SK-N-SH (cell line): ENCODE measurements around the gene TTC28. TPM values are rescaled to one million over a fixed set of nuclear protein-coding genes. Genes with fewer than 3 reads are reported as not detected.

Source experiments
- CTCF ChIA-PET: fragments of 300-600, 350-600 bp; formaldehyde crosslinking; extraction: SDS; loops from one replicate; lab custom pipeline; 2021; lab: Yijun Ruan, JAX
- POLR2A ChIA-PET: fragments of 350-600 bp; sonication (Branson Sonifier 250); formaldehyde crosslinking; extraction: SDS; loops from one replicate; lab custom pipeline; 2020; ENCODE audit warnings: antibody characterized with exemption, inconsistent platforms; lab: Yijun Ruan, JAX
- DNase-seq: peaks from one replicate; pipeline ENCODE4 v3.0.0; 2012
- H2AFZ ChIP-seq: fragments of 200-600 bp; sonication (generic); 2 replicates; pipeline ENCODE4 v1.8.1; 2016; ENCODE audit warnings: antibody characterized with exemption, mild to moderate bottlenecking, low read depth
- H3F3A ChIP-seq: fragments of 200-600 bp; sonication (generic); replicated peaks from 2 replicates; pipeline ENCODE3; 2016; ENCODE audit warnings: antibody characterized with exemption, mild to moderate bottlenecking; ENCODE audit not compliant: insufficient read depth
- H3K27ac ChIP-seq, 2 experiments: fragments of 200-500 bp in 1 of 2; fragments of 200-600 bp in 1 of 2; sonication (Bioruptor generic) in 1 of 2; sonication (generic), shearing (Covaris generic) in 1 of 2; 2 replicates each; pipeline versions ENCODE4 v1.5.1 to v1.6.1; 2014 to 2016; ENCODE audit warnings: low read depth in 2 of 2, inconsistent platforms in 1 of 2, low read length in 1 of 2, mild to moderate bottlenecking in 1 of 2, mixed read lengths in 1 of 2
- H3K27me3 ChIP-seq: fragments of 200-600 bp; sonication (generic), shearing (Covaris generic); 2 replicates; pipeline ENCODE4 v1.6.1; 2016; ENCODE audit warnings: mixed run types; ENCODE audit not compliant: insufficient read depth
- H3K36me3 ChIP-seq, 2 experiments: fragments of 200-500 bp in 1 of 2; fragments of 200-600 bp in 1 of 2; sonication (Bioruptor generic) in 1 of 2; sonication (generic) in 1 of 2; replicated peaks in 1 of 2; 2 replicates each; pipeline versions ENCODE3 to v1.5.1; 2014 to 2016; ENCODE audit warnings: low read length in 1 of 2, mild to moderate bottlenecking in 1 of 2; ENCODE audit not compliant: insufficient read depth in 2 of 2, control insufficient read depth in 1 of 2
- H3K4me1 ChIP-seq, 2 experiments: fragments of 200-500 bp in 1 of 2; fragments of 200-600 bp in 1 of 2; sonication (Bioruptor generic) in 1 of 2; sonication (generic), shearing (Covaris generic) in 1 of 2; 2 replicates each; pipeline versions ENCODE4 v1.5.1 to v1.6.1; 2014 to 2016; ENCODE audit warnings: low read depth in 1 of 2, low read length in 1 of 2, mixed run types in 1 of 2; ENCODE audit not compliant: insufficient read depth in 2 of 2, control insufficient read depth in 1 of 2
- H3K4me2 ChIP-seq: fragments of 200-600 bp; sonication (generic), shearing (Covaris generic); 2 replicates; pipeline ENCODE4 v1.6.1; 2017; ENCODE audit warnings: mixed run types
- H3K4me3 ChIP-seq, 2 experiments: fragments of 200-500 bp in 1 of 2; fragments of 200-600 bp in 1 of 2; sonication (Bioruptor generic) in 1 of 2; sonication (generic), shearing (Covaris generic) in 1 of 2; 2 replicates each; pipeline versions ENCODE4 v1.5.1 to v1.8.1; 2014 to 2016; ENCODE audit warnings: low read depth in 2 of 2, inconsistent platforms in 1 of 2, low read length in 1 of 2, mild to moderate bottlenecking in 1 of 2, mixed read lengths in 1 of 2, moderate library complexity in 1 of 2
- H3K79me2 ChIP-seq: fragments of 200-600 bp; sonication (generic); 2 replicates; pipeline ENCODE4 v1.8.1; 2017; ENCODE audit warnings: mild to moderate bottlenecking; ENCODE audit not compliant: insufficient read depth
- H3K9ac ChIP-seq: fragments of 200-600 bp; sonication (generic); 2 replicates; pipeline ENCODE4 v1.6.1; 2017; ENCODE audit warnings: mixed run types
- H3K9me2 ChIP-seq: fragments of 200-600 bp; sonication (generic); 2 replicates; pipeline ENCODE4 v1.6.1; 2017; ENCODE audit warnings: mixed run types
- H3K9me3 ChIP-seq: fragments of 200-600 bp; sonication (generic); 2 replicates; pipeline ENCODE4 v1.6.1; 2017; ENCODE audit warnings: mixed run types, mild to moderate bottlenecking, moderate library complexity
- H4K20me1 ChIP-seq: fragments of 200-600 bp; sonication (generic); 2 replicates; pipeline ENCODE4 v1.6.1; 2017; ENCODE audit warnings: mild to moderate bottlenecking, mixed run types; ENCODE audit not compliant: insufficient read depth
- CHD2 ChIP-seq: fragments of 150-350 bp; IDR thresholded peaks from 2 replicates; pipeline ENCODE4 v1.6.1; 2018; ENCODE audit warnings: low read length; ENCODE audit not compliant: partially characterized antibody
- EP300 ChIP-seq, 2 experiments: IDR thresholded peaks; 2 replicates each; pipeline versions ENCODE4 v1.4.0 to v1.6.1; 2012; ENCODE audit warnings: borderline replicate concordance in 1 of 2, low read depth in 1 of 2, low read length in 1 of 2
- EZH2phosphoT487 ChIP-seq: fragments of 200-600 bp; sonication (generic); IDR thresholded peaks from 2 replicates; pipeline ENCODE4 v1.6.1; 2017; ENCODE audit warnings: low read depth, mixed run types, mild to moderate bottlenecking, antibody characterized with exemption, moderate library complexity, borderline replicate concordance
- GABPA ChIP-seq: IDR thresholded peaks from 2 replicates; pipeline ENCODE4 v1.4.0; 2012; ENCODE audit warnings: low read depth, mild to moderate bottlenecking
- GATA2 ChIP-seq: sonication (generic); formaldehyde crosslinking; IDR thresholded peaks from 2 replicates; pipeline ENCODE4 v1.5.0; 2020; ENCODE audit warnings: mild to moderate bottlenecking, missing genetic modification reagents
- MEF2A ChIP-seq: IDR thresholded peaks from 2 replicates; pipeline ENCODE4 v1.4.0; 2012; ENCODE audit warnings: low read depth, borderline replicate concordance
- MXI1 ChIP-seq: IDR thresholded peaks from 2 replicates; pipeline ENCODE4 v1.6.1; 2012; ENCODE audit warnings: mild to moderate bottlenecking, low read depth, low read length, improper control_type of control experiment
- NFIC ChIP-seq: IDR thresholded peaks from 2 replicates; pipeline ENCODE4 v1.4.0; 2012; ENCODE audit warnings: borderline replicate concordance
- POLR2AphosphoS5 ChIP-seq: IDR thresholded peaks from 2 replicates; pipeline ENCODE4 v1.6.1; 2012; ENCODE audit warnings: low read depth, low read length
- RAD21 ChIP-seq: IDR thresholded peaks from 2 replicates; pipeline ENCODE4 v1.6.1; 2012; ENCODE audit warnings: mild to moderate bottlenecking, low read length
- RFX5 ChIP-seq: IDR thresholded peaks from 2 replicates; pipeline ENCODE4 v1.6.1; 2012; ENCODE audit warnings: mild to moderate bottlenecking, improper control_type of control experiment, low read length
- RXRA ChIP-seq: IDR thresholded peaks from 2 replicates; pipeline ENCODE4 v1.4.0; 2012; ENCODE audit warnings: low read depth, mild to moderate bottlenecking, borderline replicate concordance
- SIN3A ChIP-seq: IDR thresholded peaks from 2 replicates; pipeline ENCODE4 v1.6.1; 2012; ENCODE audit warnings: low read depth, mild to moderate bottlenecking, low read length, moderate library complexity, borderline replicate concordance
- TAF1 ChIP-seq: IDR thresholded peaks from 2 replicates; pipeline ENCODE4 v1.6.1; 2012; ENCODE audit warnings: low read depth, mild to moderate bottlenecking, low read length, moderate library complexity, borderline replicate concordance
- TEAD4 ChIP-seq: IDR thresholded peaks from 2 replicates; pipeline ENCODE4 v1.4.0; 2012; ENCODE audit warnings: mild to moderate bottlenecking, borderline replicate concordance; ENCODE audit not compliant: insufficient read depth
- YY1 ChIP-seq: IDR thresholded peaks from 2 replicates; pipeline ENCODE4 v1.4.0; 2012; ENCODE audit warnings: low read depth, mild to moderate bottlenecking
- ZBTB33 ChIP-seq: IDR thresholded peaks from 2 replicates; pipeline ENCODE4 v1.4.0; 2012; ENCODE audit warnings: low read depth, borderline replicate concordance
- WGBS: methylation state at CpG from one replicate; pipeline ENCODE4 v1.1.6; 2017; ENCODE audit warnings: low lambda C conversion rate; 5-methylcytosine and 5-hydroxymethylcytosine counted together
- polyA plus RNA-seq, 3 experiments: library from polyadenylated mRNA; depleted of rRNA; stranded (reverse); fragments of >200 nt; gene quantifications; 2 replicates each; pipeline ENCODE4 v1.2.3, GENCODE V29; 2012
- TF ChIP-seq, protein P1 (sequence below): fragments of 200-600 bp; sonication (generic); IDR thresholded peaks from 2 replicates; pipeline ENCODE4 v1.6.1; 2017; ENCODE audit warnings: antibody characterized with exemption, mild to moderate bottlenecking, moderate library complexity

Gene TTC28
- polyA plus RNA-seq, 1 of the 3 experiments (the other 2 are of a cell fraction), result 5.9 TPM

DNA sequence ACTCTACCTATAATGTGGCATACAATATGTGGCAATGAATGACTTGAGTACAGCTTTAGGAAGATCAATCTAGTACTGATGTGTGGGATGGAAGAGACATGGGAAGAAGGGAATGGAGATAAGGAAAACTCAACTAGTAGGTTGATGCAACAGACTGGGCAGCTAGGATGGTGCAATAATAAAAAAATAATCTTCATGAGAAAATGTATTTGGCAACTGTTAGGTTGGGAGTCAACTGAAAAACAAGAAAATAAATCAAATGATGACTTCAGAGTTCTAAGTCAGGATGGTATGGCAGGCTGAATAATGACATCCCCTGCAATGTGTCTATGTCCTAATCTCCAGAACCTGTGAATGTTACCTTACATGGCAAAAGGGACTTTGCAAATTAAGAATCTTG lies 523.8 kb downstream of the TTC28 start (continued):
- TF ChIP-seq, protein P1, sequence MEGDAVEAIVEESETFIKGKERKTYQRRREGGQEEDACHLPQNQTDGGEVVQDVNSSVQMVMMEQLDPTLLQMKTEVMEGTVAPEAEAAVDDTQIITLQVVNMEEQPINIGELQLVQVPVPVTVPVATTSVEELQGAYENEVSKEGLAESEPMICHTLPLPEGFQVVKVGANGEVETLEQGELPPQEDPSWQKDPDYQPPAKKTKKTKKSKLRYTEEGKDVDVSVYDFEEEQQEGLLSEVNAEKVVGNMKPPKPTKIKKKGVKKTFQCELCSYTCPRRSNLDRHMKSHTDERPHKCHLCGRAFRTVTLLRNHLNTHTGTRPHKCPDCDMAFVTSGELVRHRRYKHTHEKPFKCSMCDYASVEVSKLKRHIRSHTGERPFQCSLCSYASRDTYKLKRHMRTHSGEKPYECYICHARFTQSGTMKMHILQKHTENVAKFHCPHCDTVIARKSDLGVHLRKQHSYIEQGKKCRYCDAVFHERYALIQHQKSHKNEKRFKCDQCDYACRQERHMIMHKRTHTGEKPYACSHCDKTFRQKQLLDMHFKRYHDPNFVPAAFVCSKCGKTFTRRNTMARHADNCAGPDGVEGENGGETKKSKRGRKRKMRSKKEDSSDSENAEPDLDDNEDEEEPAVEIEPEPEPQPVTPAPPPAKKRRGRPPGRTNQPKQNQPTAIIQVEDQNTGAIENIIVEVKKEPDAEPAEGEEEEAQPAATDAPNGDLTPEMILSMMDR, result no peak
- TF ChIP-seq SIN3A, result no peak
- no peak for TF ChIP-seq MXI1
- no peak for TF ChIP-seq RFX5
- TF ChIP-seq GABPA, result no peak
- no peak for TF ChIP-seq GATA2
- TF ChIP-seq YY1, result no peak
- no peak for TF ChIP-seq RXRA
- no peak for TF ChIP-seq RAD21
- TF ChIP-seq POLR2AphosphoS5, result no peak
- TF ChIP-seq, all 33 proteins: peak for 0

DNA sequence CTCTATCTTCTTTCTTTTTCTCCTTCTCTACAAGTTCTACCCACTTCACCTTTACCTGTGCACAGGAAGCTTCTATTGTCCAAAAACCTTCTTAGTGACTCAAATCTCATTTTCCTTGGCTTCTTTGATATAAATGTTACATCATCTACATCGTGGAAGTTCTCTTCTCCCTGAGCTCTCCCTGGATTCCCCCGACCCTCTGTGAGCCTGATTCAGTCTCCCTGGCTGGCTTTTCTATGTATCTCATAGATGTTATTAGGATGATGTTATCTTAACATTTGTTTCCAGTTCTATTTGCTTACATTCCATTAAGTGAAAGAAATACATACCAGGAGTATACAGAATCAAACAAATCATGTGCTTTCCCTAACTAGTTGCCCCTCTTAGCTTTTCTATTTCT lies 524.8 kb downstream of the TTC28 start:
- Histone ChIP-seq H3K9me2 (no peaks in the 10 kb centered on the region), H3K79me2 (no peaks in the 10 kb centered on the region), H3K36me3 (no peaks in the 10 kb centered on the region), H3K27me3 (no peaks in the 10 kb centered on the region), H3K9ac (no peak overlapping the region), H3F3A (peaks cover 3% of the 10 kb centered on the region), H3K9me3 (no peaks in the 10 kb centered on the region), H3K4me1 (peaks cover 0 to 20% of the 10 kb centered on the region in 2 experiments; a peak in 2 of 4 replicates), H3K4me3 (no peak overlapping the region), H3K27ac (no peak overlapping the region), H4K20me1 (no peaks in the 10 kb centered on the region), H3K4me2 (no peak overlapping the region), H2AFZ (no peak overlapping the region)
- POLR2A ChIA-PET, result interaction anchor here (1.3 kb wide), 1 partner anchor 18 kb away, joined by 3 read pairs; no protein-coding TSS in a partner anchor
- WGBS, result 40% methylated on average over 2 of the region's 2 CpGs
- CTCF ChIA-PET, result interaction anchor here (0.6 to 2.4 kb wide), 6 partner anchors 10 to 892 kb away, joined by 3 to 7 read pairs (median 3); no protein-coding TSS in a partner anchor
- TF ChIP-seq YY1 (no peak), EZH2phosphoT487 (no peak), TAF1 (no peak), GATA2 (no peak), ZBTB33 (no peak), MXI1 (no peak), NFIC (no peak), EP300 (IDR thresholded peaks at IDR 0.05; ENCODE audit: borderline replicate concordance in 1 of 2, low read depth in 1 of 2, low read length in 1 of 2) (no peak), CHD2 (no peak), MEF2A (no peak), TEAD4 (no peak)
- no peak for DNase-seq
